ENCODE measurements around the gene KAZN. TPM values are rescaled to one million over a fixed set of nuclear protein-coding genes. Genes with fewer than 3 reads are reported as not detected.
A peak's percentile ranks its signal among the peaks of the same experiment; 100 is the strongest.

The KAZN gene
- total RNA-seq, 3 donors from 2014 or later = 12.2 to 16.4 (median 16.2) TPM

DNA sequence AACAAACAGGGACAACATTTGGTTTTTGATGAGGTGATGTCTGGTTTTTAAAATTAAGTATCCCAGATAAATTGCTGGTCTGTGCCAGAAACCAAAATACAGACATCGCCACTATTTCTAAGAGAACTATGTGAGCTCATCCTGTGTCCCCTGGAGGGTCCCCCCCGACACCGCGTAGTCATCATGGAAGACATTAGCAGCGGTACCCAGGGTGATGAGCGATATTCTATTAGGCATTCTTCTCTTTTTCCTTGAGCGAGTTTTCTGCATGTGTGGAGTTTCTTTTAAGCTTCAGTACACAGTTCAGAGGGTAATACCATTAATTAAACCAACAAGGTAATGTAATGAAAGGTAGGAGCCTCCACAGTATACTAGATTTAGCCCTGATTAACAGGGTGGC, 26.5 kb downstream of the KAZN start:
- no peak for DNase-seq (ENCODE audit: low spot score in 2 of 2)
- no peaks in the 10 kb centered on the region for H3K9me3 ChIP-seq
- H3K27ac ChIP-seq = no peak overlapping the region
- H3K36me3 ChIP-seq = no peaks in the 10 kb centered on the region
- intact Hi-C loops (cut with DNase I; ENCODE audit: low total_unique reads) = no loop called here
- TF ChIP-seq, protein P1, sequence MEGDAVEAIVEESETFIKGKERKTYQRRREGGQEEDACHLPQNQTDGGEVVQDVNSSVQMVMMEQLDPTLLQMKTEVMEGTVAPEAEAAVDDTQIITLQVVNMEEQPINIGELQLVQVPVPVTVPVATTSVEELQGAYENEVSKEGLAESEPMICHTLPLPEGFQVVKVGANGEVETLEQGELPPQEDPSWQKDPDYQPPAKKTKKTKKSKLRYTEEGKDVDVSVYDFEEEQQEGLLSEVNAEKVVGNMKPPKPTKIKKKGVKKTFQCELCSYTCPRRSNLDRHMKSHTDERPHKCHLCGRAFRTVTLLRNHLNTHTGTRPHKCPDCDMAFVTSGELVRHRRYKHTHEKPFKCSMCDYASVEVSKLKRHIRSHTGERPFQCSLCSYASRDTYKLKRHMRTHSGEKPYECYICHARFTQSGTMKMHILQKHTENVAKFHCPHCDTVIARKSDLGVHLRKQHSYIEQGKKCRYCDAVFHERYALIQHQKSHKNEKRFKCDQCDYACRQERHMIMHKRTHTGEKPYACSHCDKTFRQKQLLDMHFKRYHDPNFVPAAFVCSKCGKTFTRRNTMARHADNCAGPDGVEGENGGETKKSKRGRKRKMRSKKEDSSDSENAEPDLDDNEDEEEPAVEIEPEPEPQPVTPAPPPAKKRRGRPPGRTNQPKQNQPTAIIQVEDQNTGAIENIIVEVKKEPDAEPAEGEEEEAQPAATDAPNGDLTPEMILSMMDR (IDR thresholded peaks at IDR 0.05) = no peak
- TF ChIP-seq POLR2A (IDR thresholded peaks at IDR 0.05) = no peak
- H3K27me3 ChIP-seq = no peaks in the 10 kb centered on the region
- no peaks in the 10 kb centered on the region for H3K4me1 ChIP-seq
- no peak overlapping the region for H3K4me3 ChIP-seq

DNA sequence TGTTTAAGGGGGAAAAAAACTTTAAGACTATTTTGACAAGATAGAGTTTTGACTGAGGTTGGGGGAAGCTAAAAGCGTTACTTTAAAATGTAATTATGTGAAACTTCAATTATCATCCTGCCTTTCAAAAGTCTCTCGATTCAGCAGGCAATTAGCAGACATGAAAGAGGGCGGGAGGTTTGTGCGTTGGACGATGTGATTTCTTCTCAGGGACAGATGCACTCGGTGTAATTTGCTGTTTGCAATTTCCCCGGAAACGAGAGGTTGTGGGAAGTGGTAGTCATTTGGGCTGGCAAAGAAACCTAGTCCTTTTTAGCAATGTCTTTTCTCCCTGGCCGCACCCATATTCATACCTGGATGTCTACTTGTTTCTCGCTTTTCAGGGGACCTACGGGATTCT, 27.1 kb downstream of the KAZN start:
- intact Hi-C loops (cut with DNase I; ENCODE audit: low total_unique reads) = no loop called here
- H3K4me1 ChIP-seq = no peaks in the 10 kb centered on the region
- TF ChIP-seq, protein P1 (IDR thresholded peaks at IDR 0.05) = no peak
- no peak for TF ChIP-seq POLR2A (IDR thresholded peaks at IDR 0.05)
- no peaks in the 10 kb centered on the region for H3K36me3 ChIP-seq
- H3K27me3 ChIP-seq = no peaks in the 10 kb centered on the region
- H3K27ac ChIP-seq = peak overlapping the region in 1 of 2 donors; percentile 53
- DNase-seq (ENCODE audit: low spot score in 2 of 2) = no peak
- H3K4me3 ChIP-seq = no peak overlapping the region
- no peaks in the 10 kb centered on the region for H3K9me3 ChIP-seq

DNA sequence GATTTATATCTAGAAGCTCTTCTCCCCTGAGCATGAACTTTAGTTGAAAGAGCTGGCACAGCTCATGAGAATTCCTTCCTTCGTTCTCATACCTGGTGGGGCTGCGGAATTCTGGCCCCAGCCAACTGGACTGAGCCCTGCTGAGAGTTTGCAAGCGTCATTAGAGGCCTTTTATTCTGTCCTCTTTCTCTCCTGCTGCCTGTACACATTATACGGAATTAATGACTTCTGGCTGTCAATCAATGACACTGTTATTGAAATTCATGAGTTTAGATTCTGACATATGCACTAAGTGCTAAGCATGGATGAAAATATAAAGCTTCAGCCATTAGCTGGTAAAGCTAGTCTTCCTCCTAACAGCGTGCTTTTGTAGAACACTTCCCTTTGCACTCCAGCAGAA, 27.5 kb downstream of the KAZN start:
- H3K4me3 ChIP-seq = no peak overlapping the region
- no peaks in the 10 kb centered on the region for H3K9me3 ChIP-seq
- no peaks in the 10 kb centered on the region for H3K36me3 ChIP-seq
- peak overlapping the region in 1 of 2 donors; percentile 53 for H3K27ac ChIP-seq
- no peaks in the 10 kb centered on the region for H3K4me1 ChIP-seq
- no peaks in the 10 kb centered on the region for H3K27me3 ChIP-seq
- intact Hi-C loops (cut with DNase I; ENCODE audit: low total_unique reads) = no loop called here
- TF ChIP-seq POLR2A (IDR thresholded peaks at IDR 0.05) (no peak), POLR2AphosphoS5 (IDR thresholded peaks at IDR 0.05) (no peak)
- TF ChIP-seq, protein P1 (IDR thresholded peaks at IDR 0.05) = no peak
- DNase-seq (ENCODE audit: low spot score in 2 of 2) = no peak

DNA sequence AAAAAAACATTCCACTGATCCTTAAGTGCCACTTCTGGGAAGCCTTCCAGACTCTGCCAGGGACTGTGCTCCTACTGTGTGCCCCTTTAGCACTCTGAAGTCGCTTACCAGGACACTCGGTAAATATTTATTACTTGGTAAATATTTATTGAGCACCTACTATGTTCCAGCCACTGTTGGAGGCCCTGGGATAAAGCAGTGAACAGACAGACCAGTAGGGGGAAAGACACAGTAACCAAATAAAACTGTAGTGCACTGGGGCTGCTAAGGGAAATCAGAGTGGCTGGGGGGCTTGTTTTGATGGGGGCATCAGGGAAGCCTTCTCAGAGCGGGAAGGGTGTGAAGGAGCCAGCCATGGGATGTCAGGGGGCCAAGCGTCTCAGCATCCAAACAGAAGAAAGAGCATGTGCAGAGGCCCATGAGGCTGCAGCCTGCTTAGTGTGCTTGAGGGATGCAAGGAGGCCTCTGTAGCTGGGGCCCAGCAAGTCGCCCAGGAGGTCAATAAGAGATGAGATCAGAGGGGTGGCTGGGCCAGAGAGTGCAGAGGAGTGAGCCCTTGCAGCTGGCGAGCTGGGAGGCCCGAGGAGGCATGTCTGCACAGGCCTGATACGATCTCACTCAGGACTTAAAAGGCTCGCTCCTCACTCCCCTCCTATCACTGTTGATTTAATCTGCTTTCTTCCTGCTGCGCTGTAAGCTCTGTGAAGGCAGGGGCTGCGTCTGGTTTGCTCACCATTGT, 28.6 kb downstream of the KAZN start:
- intact Hi-C loops (cut with DNase I; ENCODE audit: low total_unique reads) = no loop called here
- no peak for DNase-seq (ENCODE audit: low spot score in 2 of 2)

More for the DNA sequence above, 28.6 kb downstream of the KAZN start:
- TF ChIP-seq POLR2A (IDR thresholded peaks at IDR 0.05) (no peak), POLR2AphosphoS5 (IDR thresholded peaks at IDR 0.05) (no peak)
- TF ChIP-seq, protein P1 (IDR thresholded peaks at IDR 0.05) = no peak
- H3K4me1 ChIP-seq = no peaks in the 10 kb centered on the region
- H3K4me3 ChIP-seq = no peak overlapping the region
- no peaks in the 10 kb centered on the region for H3K36me3 ChIP-seq
- peak overlapping the region in 1 of 2 donors; percentile 53 for H3K27ac ChIP-seq
- H3K27me3 ChIP-seq = no peaks in the 10 kb centered on the region
- no peaks in the 10 kb centered on the region for H3K9me3 ChIP-seq
